MCF 10A (cell line): ENCODE measurements around the gene FOXP4. TPM values are rescaled to one million over a fixed set of nuclear protein-coding genes. Genes with fewer than 3 reads are reported as not detected.

Experiments used
- BruUV-seq: library from RNA; stranded (reverse); fragments of 400-500 nt; replicated peaks from 2 replicates; lab custom pipeline; 2021; lab: Mats Ljungman, UMichigan
- CTCF ChIA-PET: fragments of 300-600 bp; sonication (Branson Sonifier 250); formaldehyde crosslinking; extraction: SDS; loops from one replicate; lab custom pipeline; 2021; ENCODE audit warnings: antibody characterized with exemption, inconsistent platforms; lab: Yijun Ruan, JAX
- POLR2A ChIA-PET: fragments of 300-600, 350-650 bp; sonication (Branson Sonifier 250); formaldehyde crosslinking; extraction: SDS; loops from one replicate; lab custom pipeline; 2020; ENCODE audit warnings: antibody characterized with exemption, inconsistent platforms; lab: Yijun Ruan, JAX
- DNase-seq: peaks from one replicate; pipeline ENCODE4 v3.0.0-alpha.2; 2018; ENCODE audit not compliant: unreplicated experiment
- H3K27ac Mint-ChIP-seq: one replicate; pipeline ENCODE4 v1.8.0; 2022; ENCODE audit warnings: mild to moderate bottlenecking, low read depth, mixed read lengths; ENCODE audit not compliant: unreplicated experiment
- H3K27me3 Mint-ChIP-seq: one replicate; pipeline ENCODE4 v1.8.0; 2022; ENCODE audit warnings: mixed read lengths; ENCODE audit not compliant: insufficient read depth, unreplicated experiment
- H3K36me3 Mint-ChIP-seq: one replicate; pipeline ENCODE4 v1.8.0; 2022; ENCODE audit warnings: mild to moderate bottlenecking, moderate library complexity, mixed read lengths; ENCODE audit not compliant: insufficient read depth, unreplicated experiment
- H3K4me1 Mint-ChIP-seq: one replicate; pipeline ENCODE4 v1.8.0; 2022; ENCODE audit warnings: mixed read lengths; ENCODE audit not compliant: insufficient read depth, unreplicated experiment
- H3K4me3 Mint-ChIP-seq: one replicate; pipeline ENCODE4 v1.8.0; 2022; ENCODE audit warnings: mild to moderate bottlenecking, moderate library complexity, mixed read lengths; ENCODE audit not compliant: unreplicated experiment
- H3K9me3 Mint-ChIP-seq: one replicate; pipeline ENCODE4 v1.8.0; 2022; ENCODE audit warnings: mixed read lengths; ENCODE audit not compliant: unreplicated experiment
- intact Hi-C: fragments of 100-400 bp; cut with micrococcal nuclease; formaldehyde crosslinking; loops from 2 replicates; pipeline ENCODE4 v1.14.1; 2022
- total RNA-seq: library from RNA; stranded (reverse); gene quantifications from 2 replicates; pipeline ENCODE4 v1.2.3, GENCODE V29; 2022
- TF ChIP-seq, protein P1 (sequence below): fragments of 200-600 bp; IDR thresholded peaks from one replicate; pipeline ENCODE4 v1.8.0; 2022; ENCODE audit warnings: antibody characterized with exemption, mild to moderate bottlenecking; ENCODE audit not compliant: unreplicated experiment

FOXP4 gene
- total RNA-seq, 1 experiment from 2014 or later: 16.5 TPM

DNA sequence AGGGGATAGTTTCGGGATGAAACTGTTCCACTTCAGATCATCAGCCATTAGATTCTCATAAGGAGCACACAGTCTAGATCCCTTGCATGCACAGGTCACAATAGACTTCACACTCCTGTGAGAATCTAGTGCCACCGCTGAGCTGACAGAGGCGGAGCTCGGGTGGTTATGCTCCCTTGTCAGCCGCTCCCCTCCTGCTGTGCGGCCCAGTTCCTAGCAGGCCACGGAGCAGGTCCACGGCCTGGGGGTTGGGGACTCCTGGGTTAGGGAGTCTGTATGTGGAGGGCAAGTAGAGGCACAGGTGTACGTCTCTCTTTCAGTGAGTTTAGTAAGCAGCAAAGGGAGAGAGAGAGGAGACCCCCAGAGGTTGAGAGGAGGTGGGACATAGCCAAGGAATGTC is 61.6 kb downstream of the FOXP4 start:
- Mint-ChIP-seq H3K27me3 (no peaks in the 10 kb centered on the region), H3K4me3 (no peak overlapping the region), H3K27ac (no peak overlapping the region), H3K9me3 (peaks cover 13% of the 10 kb centered on the region), H3K36me3 (no peaks in the 10 kb centered on the region), H3K4me1 (peaks cover 4% of the 10 kb centered on the region)
- TF ChIP-seq, protein P1, sequence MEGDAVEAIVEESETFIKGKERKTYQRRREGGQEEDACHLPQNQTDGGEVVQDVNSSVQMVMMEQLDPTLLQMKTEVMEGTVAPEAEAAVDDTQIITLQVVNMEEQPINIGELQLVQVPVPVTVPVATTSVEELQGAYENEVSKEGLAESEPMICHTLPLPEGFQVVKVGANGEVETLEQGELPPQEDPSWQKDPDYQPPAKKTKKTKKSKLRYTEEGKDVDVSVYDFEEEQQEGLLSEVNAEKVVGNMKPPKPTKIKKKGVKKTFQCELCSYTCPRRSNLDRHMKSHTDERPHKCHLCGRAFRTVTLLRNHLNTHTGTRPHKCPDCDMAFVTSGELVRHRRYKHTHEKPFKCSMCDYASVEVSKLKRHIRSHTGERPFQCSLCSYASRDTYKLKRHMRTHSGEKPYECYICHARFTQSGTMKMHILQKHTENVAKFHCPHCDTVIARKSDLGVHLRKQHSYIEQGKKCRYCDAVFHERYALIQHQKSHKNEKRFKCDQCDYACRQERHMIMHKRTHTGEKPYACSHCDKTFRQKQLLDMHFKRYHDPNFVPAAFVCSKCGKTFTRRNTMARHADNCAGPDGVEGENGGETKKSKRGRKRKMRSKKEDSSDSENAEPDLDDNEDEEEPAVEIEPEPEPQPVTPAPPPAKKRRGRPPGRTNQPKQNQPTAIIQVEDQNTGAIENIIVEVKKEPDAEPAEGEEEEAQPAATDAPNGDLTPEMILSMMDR: no peak
- ChIA-PET POLR2A (interaction anchor here (1.1 kb wide), 1 partner anchor 11 kb away, joined by 3 read pairs; no protein-coding TSS in a partner anchor), CTCF (interaction anchor here (7.3 kb wide), 1 partner anchor 79 kb away, joined by 137 read pairs; no protein-coding TSS in a partner anchor)
- intact Hi-C loops: no loop called here
- no peak for DNase-seq
- no TSS peak for BruUV-seq

DNA sequence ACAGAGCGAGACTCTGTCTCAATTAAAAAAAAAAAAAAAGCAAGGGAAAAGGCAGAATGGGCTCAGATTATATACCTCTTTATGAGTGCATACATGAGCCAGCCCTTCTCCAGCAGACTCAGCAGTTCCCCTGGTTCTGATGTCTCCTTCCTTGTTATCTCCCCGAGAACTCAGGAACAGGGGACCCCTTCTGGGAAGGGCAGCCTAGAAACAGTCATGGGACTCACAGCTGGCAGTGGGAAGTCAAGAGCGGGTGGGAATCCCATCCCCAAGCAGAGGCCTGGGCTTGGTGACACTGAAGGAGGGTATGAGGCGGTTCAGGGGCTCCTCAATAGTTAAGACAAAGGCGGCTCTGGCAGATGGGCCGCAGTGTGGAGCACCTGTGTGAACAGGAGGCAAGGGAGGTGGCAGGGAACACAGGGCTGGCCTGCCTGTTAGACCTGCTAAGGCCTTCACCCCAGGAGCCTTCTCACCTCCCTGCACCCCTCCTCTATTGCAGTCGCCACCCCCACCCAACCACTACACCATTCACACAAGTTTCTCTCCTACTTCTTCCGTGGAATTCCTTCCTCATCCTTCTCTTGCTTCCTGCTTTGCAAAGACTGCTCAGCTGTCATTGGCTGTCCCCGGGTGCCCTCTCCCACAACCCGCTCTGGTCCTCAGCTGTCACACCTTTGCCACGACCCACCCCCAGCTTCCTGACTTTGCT is 62.4 kb downstream of the FOXP4 start:
- no TSS peak for BruUV-seq
- DNase-seq: no peak
- TF ChIP-seq, protein P1: no peak
- intact Hi-C loops: no loop called here
- no peaks in the 10 kb centered on the region for H3K4me1 Mint-ChIP-seq
- H3K4me3 Mint-ChIP-seq: no peak overlapping the region
- H3K27me3 Mint-ChIP-seq: no peaks in the 10 kb centered on the region
- no peaks in the 10 kb centered on the region for H3K36me3 Mint-ChIP-seq
- H3K9me3 Mint-ChIP-seq: peaks cover 21% of the 10 kb centered on the region
- peak overlapping the region; percentile 49 for H3K27ac Mint-ChIP-seq
- ChIA-PET POLR2A (interaction anchor here (0.7 to 1.1 kb wide), 2 partner anchors 10 to 51 kb away, joined by 3 read pairs; no protein-coding TSS in a partner anchor), CTCF (interaction anchor here (0.6 to 7.3 kb wide), 5 partner anchors 17 to 569 kb away, joined by 3 to 137 read pairs (median 4); no protein-coding TSS in a partner anchor)

DNA sequence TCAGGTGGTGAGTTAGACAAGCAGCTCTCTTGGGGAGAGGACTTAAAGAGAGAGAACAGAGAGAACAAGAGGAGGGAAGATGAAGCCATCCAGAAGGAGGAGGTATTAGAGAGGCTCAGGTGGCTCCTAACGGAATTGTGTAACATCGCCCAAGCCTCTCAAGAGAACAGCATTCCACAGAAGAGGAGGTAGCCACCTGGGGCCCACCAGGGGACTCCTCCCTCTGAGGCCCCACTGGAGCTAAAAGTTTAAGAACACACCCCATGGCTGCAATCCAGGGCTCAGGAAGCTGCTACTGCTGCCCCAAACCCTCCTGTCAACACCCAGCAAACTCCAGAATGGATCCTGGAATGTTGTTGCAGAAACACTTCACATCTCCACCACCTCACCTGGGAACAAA is 68.5 kb downstream of the FOXP4 start:
- DNase-seq: no peak
- ChIA-PET CTCF (interaction anchor here (0.8 to 1.4 kb wide), 4 partner anchors 9 to 70 kb away, joined by 3 to 4 read pairs (median 3); no protein-coding TSS in a partner anchor), POLR2A (no interaction called here)
- H3K4me3 Mint-ChIP-seq: no peak overlapping the region
- no peaks in the 10 kb centered on the region for H3K27me3 Mint-ChIP-seq
- H3K9me3 Mint-ChIP-seq: peaks cover 28% of the 10 kb centered on the region
- no peaks in the 10 kb centered on the region for H3K4me1 Mint-ChIP-seq
- H3K27ac Mint-ChIP-seq: no peak overlapping the region
- TF ChIP-seq, protein P1: no peak
- no TSS peak for BruUV-seq
- peaks cover 6% of the 10 kb centered on the region for H3K36me3 Mint-ChIP-seq
- intact Hi-C loops: no loop called here

DNA sequence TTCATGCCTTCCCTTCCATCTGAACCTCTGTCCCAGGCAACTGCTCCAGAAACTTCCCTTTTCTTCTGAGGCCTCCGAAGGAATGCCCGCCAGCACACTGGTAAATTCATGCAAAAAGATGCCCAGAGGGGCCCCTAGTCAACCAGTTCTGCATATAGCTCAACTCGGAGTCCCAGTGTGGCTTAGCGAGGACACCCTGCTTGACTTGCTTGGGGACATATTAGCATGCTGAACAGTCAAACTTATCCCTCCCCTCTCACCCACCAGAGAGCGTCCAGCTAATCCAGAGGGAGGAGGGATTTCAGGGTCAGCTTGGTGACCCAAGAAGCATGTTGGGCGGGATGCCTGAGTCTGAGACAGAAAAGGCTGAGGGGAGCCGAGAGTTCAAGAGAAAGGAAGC is 69.1 kb downstream of the FOXP4 start:
- Mint-ChIP-seq H3K4me1 (no peaks in the 10 kb centered on the region), H3K9me3 (peaks cover 28% of the 10 kb centered on the region), H3K36me3 (peaks cover 6% of the 10 kb centered on the region), H3K4me3 (no peak overlapping the region), H3K27ac (no peak overlapping the region), H3K27me3 (no peaks in the 10 kb centered on the region)
- intact Hi-C loops: no loop called here
- POLR2A ChIA-PET: no interaction called here
- CTCF ChIA-PET: interaction anchor here (0.8 to 1.4 kb wide), 3 partner anchors 10 to 69 kb away, joined by 3 to 6 read pairs (median 4); no protein-coding TSS in a partner anchor
- BruUV-seq: no TSS peak
- TF ChIP-seq, protein P1: no peak
- no peak for DNase-seq
